Kidney capillary endothelial cell (primary cell): ENCODE measurements around the gene TOGARAM1.

Source experiments
- DNase-seq: peaks from one replicate; pipeline ENCODE4 v3.0.0-alpha.2; 2018; ENCODE audit warnings: low spot score

TOGARAM1 gene

DNA sequence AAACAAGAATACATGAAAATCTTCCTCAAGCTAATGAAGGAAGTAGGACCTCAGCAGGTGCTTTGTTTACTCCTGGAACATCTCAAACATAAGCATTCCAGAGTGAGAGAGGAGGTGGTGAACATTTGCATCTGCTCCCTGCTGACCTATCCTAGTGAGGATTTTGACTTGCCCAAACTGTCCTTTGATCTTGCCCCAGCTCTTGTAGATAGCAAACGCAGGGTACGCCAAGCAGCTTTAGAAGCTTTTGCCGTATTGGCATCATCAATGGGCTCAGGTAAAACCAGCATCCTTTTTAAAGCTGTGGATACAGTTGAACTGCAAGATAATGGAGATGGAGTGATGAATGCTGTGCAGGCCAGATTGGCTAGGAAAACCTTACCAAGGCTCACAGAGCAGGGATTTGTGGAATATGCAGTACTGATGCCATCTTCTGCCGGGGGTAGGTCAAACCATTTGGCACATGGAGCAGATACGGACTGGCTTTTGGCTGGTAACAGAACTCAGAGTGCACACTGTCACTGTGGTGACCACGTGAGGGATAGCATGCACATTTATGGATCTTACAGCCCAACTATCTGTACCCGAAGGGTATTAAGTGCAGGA is 1.9 kb downstream of the TOGARAM1 start:
- DNase-seq: no peak

DNA sequence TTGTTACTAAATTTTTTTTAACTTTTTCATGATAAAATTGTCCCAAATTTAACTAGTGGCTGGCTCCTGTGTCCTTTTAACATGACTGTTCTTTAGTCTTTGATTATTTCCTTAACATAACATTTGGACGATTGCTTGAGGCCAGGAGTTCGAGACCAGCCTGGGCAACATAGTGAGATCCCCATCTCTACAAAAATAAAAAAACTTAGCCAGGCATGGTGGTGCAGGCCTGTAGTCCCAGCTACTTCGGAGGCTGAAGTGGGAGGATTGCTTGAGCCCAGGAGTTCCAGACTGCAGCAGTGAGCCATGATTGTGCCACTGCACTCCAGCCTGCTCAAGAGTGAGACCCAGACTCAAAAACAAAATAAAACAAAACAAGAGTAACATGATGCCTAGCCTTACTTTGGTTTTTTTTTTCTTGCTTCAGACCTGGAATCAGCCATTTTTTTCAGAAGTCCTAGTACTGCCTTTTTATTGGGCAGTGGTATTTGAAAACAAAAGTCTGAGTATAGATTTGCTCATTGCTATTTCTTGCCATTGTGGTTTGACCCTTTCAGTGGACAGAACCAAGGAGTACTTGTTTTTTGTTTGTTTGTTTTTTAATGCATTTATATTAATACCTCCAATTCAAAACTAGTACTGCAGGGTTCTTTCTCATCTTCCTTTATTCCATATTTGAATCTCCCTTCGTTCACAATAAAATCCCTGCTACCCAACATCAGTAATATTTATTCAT is 4.8 kb downstream of the TOGARAM1 start:
- no peak for DNase-seq

DNA sequence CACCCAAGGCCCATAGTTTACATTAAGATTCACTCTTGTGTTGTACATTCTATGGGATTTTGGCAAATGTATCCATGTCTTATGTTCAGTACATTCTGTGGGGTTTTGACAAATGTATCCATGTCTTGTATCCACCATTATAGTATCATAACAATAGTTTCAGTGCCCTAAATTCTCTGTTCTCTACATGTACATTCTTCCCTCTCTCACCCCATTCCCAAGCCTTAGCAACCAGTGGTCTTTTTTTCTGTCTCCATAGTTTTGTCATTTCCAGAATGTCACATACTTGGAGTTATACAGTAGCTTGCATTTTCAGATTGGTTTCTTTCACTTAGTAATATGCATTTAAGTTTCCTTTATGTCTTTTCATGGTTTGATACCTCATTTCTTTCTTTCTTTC is 6.7 kb downstream of the TOGARAM1 start:
- DNase-seq: no peak

DNA sequence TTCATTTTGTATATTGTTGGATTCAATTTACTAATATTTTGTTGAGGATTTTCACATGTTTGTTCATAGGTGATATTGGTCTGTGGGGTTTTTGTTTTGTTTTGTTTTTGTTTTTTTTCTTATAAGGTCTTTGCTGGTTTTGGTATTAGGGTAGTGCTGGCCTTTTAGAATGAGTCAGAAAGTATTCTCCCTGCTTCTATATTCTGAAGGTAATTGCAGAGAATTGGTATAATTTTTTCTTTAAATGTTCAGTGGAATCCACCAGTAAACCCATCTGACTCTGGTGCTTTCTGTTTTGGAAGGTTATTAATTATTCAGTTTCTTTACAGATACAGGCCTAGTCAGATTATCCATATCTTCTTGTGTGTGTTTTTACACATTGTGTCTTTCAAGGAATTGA is 8.9 kb downstream of the TOGARAM1 start:
- DNase-seq: no peak

DNA sequence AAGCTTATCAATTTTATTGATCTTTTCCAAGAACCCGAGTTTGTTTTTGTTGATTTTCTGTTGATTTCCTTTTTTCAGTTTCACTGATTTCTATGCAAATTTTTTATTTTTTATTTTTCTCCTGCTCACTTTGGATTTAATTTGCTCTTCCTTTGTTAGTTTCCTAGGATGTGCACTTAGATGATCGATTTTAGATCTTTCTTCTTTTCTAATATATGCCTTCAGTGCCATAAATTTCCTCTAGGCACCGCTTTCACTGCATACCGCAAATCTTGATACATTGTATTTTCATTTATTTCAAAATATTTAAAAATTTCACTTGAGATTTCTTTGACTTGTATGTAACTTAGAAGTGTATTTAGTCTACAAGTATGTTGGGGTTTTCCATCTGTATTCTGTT is 9.5 kb downstream of the TOGARAM1 start:
- no peak for DNase-seq

DNA sequence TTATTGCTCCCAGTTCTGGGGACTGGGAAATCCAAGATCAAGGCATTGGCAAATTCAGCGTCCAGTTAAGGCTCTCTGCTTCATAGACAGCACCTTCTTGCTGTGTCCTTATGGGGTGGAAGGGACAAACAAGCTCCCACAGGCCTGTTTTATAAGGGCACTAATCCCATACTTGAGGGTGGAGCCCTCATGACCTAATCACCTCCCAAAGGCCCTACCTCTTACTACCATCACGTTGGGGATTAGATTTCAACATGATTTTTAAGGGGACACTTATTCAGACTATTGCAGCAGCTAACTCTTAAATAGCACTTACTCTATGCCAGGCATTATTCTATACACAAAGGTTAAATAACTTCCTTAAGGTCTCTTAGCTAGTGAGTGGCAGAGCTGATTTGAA is 17.3 kb downstream of the TOGARAM1 start:
- DNase-seq: no peak

DNA sequence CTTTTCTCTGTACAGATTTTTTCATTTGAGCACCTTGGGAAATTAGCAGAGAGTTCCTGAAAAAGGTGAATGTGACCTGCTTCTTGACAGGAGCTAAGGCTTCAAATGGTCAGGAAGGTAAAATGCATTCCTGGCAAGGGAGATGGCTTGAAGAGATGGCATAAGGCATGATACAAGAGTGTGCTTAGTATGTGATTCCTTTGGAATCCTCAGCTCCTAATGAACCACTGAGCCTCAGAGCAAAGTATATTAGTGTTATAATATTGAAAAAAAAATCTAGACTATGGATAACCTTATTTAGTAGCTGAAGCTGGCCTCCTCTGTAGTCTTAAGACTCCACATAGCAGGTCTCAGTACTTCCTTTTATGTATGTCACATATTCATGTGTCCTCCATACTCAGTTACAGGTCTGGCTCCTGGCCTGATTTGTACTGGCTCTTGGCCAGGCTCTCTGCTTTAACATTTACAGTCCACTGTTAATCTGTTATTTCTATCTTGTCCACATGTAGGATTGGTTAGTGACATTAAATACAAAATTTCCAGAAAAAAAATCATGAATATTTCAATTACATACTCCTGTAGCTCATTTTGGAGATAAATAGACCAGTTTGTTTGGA is 17.9 kb downstream of the TOGARAM1 start:
- DNase-seq: no peak

DNA sequence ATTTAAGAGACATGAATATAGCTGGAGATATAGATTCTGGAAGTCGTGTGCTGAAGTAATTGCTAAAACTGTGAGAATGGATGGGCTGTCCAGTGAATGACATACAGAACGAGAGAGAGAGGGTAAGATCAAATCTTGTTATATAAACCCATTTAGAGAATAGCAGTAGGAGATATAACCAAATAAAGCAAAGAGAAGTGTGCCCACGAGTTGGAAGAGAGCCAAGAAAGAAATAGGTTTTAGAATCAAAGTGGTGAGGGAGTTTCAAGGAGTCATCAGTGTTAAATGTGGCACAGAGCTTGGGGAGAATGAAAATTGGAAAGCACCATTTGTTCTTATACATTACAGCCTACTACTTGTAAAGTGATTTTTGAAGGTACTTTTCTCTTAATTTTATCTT is 19.2 kb downstream of the TOGARAM1 start:
- DNase-seq: no peak

DNA sequence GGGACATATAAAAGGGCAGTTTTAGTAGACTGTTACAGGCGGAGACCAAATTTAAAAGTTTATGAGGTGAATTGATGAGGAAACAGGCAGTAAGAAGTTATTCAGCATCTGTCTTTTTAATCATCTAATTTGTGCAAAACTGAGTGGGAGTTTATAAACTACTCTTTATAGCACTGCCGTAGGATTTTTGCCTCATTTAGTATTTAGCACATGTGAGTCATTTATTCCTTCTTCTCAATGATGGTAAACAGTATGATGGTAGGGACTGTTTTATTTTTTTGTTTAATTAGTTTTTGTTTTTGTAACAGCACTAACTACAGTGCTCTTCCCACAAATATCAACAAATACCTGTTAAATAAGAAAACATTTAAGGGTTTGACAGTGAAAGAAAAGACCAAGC is 20.6 kb downstream of the TOGARAM1 start:
- DNase-seq: no peak

DNA sequence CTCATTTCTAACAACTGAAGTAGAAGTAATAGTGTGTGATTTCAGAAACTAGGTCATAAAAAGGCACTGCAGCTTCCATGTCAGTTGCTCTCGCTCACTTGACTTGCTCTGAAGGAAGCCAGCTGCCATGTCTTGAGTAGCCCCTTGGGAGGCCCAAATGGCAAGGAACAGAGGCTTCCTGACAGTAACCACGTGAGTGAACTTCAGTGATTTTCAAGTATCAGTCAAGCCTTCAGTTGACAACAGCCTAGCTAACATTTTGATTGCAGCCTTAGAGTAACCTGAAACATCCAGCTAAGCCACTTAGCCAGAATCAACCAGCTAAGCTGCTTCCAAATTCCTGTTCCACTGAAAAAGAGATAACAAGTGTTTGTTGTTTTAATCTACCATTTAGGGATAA is 26.7 kb downstream of the TOGARAM1 start:
- no peak for DNase-seq

DNA sequence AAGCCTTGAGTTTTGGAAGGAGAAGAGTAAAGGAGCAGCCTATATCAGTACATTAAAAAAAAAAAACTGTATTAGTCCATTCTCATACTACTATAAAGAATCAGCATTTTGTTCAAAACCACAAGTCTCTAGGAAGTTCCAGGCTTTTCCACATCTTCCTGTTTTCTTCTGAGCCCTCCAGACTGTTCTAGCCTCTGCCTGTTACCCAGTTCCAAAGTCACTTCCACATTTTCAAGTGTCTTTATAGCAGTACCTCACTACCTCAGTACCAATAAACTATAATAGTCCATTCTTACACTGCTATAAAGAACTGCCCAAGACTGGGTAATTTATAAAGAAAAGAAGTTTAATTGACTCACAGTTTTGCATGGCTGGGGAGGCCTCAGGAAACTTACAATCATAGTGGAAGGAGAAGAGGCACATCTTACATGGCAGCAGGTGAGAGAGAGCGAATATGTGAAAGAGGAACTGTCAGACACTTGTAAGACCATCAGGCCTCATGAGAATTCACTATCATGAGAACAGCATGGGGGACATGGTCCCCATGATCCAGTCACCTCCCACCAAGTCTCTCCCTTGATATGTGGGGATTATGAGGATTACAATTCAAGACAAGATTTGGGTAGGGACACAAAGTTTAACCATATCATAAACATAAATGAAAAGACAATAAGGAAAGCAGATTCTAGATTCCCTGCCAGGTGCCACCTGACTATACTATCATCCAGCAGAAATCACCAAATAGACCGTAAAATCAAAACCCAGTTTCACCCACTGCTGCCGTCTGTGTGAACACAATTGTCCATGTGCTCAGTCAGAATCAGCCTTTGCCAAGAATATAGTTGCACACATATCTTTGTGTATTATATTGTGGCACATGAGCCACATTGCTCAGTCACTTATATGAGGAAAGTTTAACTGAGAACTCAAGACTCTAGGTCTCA is 27.8 kb downstream of the TOGARAM1 start:
- DNase-seq: no peak

DNA sequence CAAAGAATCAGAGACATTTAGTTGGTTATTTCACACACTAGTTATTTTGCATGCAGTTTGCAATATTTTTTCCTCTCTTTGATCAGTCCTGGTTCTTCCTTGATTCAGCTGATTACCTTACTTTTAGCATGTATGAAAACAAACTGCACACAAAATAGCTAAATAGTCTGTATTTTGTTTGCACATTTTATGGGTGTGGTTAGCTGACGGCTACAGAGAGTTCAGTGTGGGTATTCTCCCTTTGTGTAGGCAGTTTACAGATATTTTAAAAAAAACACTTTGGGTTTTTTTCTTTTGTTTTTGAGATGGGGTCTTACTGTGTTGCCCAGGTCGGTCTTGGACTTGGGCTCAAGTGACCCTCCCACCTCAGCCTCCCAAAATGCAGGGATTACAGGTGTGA is 28.5 kb downstream of the TOGARAM1 start:
- no peak for DNase-seq

DNA sequence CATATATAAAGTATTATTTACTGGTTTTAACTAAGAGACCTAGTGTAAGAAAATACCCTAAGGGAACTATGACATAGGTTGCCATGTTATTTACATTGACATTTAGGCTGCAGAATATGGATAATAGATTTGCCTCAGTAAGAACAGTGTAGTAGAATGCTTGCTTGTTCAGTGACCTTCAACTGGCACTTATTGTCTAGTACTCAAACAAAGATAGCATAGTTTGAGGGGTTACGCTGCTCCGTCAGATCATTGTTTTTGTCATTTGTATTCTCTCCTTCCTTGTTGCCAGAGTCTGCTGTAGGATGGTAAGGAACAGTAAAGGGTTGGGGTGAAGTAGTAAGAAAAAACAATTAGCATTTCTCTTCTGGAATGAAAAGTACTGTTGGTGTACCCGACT is 33.2 kb downstream of the TOGARAM1 start:
- DNase-seq: no peak

DNA sequence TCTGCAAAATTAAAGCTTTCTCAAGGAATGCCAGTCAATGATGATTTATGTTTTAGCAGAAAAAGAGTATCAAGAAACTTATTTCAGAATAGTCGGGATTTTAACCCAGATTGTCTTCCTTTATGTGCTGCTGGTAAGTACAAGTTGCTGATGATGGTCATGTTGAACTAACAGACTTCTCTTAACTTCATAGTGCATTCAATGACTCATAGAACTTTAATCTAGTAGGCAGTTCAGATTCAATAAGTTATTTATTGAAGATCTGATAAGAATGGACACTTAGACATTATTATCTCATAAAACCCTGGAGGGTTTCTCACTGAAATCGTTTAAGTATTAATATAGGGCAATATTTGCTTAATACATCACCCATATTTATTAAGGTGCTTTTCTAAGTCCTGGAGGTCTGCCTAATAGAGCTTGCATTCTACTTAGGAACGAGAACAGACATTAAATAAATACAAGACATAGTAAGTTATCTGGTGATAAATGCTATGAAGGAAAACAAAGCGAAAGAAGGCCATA is 33.8 kb downstream of the TOGARAM1 start:
- no peak for DNase-seq

DNA sequence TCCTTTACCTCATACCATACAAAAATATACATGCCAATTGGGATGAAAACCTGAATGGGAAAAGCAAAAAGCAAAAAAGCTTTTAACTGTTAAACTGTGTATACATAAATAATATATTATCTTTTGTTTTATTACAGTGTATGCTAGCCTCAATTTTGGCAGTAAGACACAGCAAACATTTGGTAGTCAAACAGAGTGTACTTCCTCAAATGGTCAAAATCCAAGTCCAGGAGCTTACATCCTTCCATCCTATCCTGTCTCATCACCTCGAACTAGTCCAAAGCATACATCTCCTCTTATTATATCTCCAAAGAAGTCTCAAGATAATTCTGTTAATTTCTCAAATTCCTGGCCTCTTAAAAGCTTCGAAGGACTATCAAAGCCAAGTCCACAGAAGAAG is 41.9 kb downstream of the TOGARAM1 start:
- no peak for DNase-seq

DNA sequence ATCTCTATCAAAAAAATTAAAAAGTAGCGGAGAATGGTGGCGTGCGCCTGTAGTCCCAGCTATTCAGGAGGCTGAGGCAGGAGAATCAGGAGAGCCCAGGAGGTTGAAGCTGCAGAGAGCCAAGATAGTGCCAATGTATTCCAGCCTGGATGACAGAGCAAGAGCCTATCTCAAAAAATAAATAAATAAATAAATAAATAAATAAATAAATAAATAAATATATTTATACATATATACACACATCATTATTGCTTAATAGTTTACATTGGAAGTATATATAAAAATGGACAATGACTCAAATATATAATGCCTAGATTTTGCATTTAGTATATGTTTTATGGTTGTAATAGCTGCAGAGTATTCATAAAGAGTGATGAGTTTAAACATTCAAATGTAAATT is 53.1 kb downstream of the TOGARAM1 start:
- DNase-seq: no peak

DNA sequence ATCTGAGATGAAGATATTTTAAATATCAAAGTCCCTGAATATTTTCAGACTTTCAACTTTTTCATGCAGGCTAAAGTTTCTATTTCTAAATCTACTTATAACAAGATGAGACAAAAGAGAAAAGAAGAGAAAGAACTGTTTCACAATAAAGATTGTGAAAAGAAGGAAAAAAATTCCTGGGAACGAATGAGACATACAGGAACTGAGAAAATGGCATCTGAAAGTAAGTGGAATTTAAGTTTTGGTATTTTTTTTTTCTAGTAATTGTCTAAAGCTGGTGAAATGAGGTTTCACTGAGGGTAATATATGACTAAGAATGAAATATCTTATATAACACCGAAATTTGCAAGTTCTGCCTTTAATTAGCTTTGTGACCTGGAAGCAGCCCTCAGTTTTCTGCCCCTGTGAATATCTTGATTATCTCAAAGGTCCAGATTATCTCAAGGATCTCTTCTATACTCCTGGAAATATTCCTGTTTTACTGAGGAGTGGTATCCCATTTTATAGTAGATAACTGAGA is 66.2 kb downstream of the TOGARAM1 start:
- no peak for DNase-seq

DNA sequence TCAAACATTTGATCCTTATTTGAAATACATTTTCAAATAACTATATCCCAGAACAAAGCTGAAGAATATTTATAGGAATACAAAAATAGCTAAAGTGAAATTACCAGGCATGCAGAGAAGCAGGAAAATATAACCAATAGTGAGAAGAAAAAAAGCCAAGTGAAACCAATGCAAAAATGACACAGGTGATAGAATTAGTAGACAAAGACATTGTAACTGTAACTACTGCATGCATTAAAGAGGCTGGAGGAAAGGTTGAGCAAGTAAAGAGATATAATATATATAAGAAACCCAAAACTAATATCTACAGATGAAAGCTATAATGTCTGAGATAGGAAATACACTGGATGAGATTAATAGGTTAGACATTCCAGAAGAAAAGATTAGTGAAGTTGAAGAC is 72.7 kb downstream of the TOGARAM1 start:
- no peak for DNase-seq

DNA sequence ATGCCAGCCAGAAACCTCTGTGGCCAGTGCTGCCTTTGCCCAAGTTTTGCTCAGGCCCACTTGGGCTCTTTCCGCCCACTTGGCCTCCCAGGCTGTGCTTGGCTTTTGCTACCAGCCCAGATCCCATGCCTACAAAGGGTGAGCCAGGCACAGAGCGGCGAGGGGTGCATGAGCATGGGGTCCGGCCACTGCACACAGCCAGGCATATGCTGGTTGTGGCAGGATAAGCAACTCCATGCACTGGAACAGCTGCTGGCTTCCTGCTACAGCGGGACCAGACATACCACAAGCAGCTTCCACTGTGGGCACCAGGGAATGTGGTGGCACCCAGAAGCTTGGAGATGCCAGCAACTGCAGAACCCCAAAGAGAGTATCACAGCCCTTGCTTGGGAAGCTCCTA is 76.3 kb downstream of the TOGARAM1 start:
- DNase-seq: no peak

DNA sequence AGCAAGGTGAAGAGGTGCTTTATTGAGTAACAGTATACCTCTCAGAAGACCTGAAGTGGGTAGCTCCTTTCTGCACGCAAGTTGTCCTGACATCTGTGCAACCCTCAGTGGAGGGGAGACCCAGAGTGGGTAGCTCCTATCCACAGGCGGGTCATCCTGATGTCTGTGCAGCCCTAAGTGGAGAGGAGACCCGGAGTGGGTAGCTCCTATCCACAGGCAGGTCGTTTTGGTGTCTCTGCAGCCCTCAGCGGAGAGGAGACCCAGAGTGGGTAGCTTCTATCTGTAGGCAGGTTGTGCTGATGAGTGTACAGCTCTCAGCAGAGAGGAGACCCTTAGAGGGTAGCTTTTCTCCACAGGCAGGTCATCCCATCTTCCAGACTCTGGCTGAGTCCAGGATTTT is 76.9 kb downstream of the TOGARAM1 start:
- DNase-seq: no peak

DNA sequence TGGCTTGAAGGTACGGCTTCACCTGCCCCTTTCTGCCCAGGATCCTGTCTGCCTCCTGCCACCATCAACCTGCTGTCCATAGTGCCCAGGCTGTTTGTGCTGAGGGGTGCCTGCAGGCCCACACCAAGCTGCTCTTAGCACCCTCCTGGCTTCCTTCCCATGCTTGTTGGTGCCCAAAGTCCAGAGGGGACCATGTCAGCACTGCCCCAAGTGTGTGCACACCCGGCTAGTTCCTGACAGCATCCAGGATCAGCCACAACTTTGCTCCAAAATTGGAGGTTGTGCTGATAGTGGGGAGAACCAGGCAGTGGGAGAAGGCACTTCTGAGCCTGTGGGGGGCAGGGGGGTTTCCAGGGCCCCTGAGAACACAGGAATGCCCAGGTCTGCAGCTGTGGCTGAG is 77.4 kb downstream of the TOGARAM1 start:
- no peak for DNase-seq

DNA sequence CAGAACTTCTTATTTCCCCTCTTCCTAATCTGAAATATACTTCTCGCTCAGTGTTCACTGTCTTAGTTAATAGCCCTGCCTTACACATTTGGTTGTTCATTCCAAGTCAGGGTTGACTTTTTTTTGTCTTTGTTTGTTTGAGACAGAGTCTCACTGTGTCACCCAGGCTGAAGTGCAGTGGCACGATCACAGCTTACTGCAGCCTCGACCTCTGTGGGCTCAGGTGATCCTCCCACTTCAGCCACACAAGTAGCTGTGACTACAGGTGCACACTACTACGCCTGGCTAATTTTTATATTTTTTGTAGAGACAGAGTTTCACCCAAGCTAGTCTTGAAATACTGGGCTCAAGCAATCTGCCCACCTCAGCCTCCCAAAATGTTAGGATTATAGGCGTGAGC is 79.7 kb downstream of the TOGARAM1 start:
- DNase-seq: no peak
